Measurements from ENCODE around the gene MPHOSPH10.

GRCh38 chr2:71191570-71191943 lies 61.1 kb downstream of the MPHOSPH10 start:
- no peak for TF ChIP-seq CTCF (IDR thresholded peaks at IDR 0.05)
- no peak for TF ChIP-seq POLR2A (IDR thresholded peaks at IDR 0.05)

All from uterus (tissue), 2 donors.